HUES6 (cell line): ENCODE results near the gene PNPLA4.
A peak's percentile ranks its signal among the peaks of the same experiment; 100 is the strongest.

Experiments used
- H3K27ac ChIP-seq: 2 replicates; pipeline ENCODE4 v1.7.0; 2013; ENCODE audit warnings: low read depth, mild to moderate bottlenecking, low read length, inconsistent platforms
- H3K27me3 ChIP-seq: 2 replicates; pipeline ENCODE4 v1.6.1; 2013; ENCODE audit warnings: low read length; ENCODE audit not compliant: control insufficient read depth, insufficient read depth
- H3K36me3 ChIP-seq: 2 replicates; pipeline ENCODE4 v1.6.1; 2013; ENCODE audit warnings: low read length; ENCODE audit not compliant: control insufficient read depth, insufficient read depth
- H3K4me1 ChIP-seq: 2 replicates; pipeline ENCODE4 v1.6.1; 2013; ENCODE audit warnings: low read length; ENCODE audit not compliant: control insufficient read depth, insufficient read depth
- H3K4me3 ChIP-seq: 2 replicates; pipeline ENCODE4 v1.5.1; 2013; ENCODE audit warnings: low read depth, low read length
- H3K9ac ChIP-seq: one replicate; pipeline ENCODE4 v1.6.1; 2013; ENCODE audit warnings: mild to moderate bottlenecking, low read length
- H3K9me3 ChIP-seq: 2 replicates; pipeline ENCODE4 v1.6.1; 2013; ENCODE audit warnings: low read depth, low read length; ENCODE audit not compliant: control insufficient read depth, insufficient read depth

Gene PNPLA4

DNA sequence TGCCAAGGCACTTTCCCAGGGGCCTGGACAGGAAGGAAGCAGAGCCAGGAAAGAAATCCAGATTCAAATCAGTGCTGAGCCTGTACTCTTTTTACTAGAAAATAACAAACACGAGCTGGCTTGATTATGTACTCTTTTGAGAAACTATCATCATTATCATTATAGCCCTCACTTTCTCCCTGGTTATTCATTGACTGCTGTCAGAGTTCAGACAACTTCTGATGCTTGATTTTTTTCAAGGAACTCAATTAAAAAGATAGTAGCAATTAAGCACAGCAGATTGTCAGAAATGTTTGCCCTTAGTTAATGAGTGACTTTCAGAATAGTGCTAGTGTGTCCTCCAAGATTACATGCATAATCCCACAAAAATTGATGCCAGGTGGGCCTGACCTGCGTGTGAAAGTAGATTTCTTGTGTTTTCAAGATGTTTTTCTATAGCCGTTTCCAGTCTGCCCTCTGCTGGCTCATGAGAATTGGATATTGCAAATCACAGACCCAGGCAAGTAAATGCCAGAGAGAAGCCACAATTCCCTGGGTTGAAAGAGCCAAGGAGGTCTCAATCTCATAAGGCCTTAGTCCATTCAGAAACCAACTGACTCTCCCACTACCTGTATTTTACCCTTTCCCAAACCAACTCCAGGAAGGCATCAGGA lies 14.3 kb upstream of the PNPLA4 start:
- Histone ChIP-seq H3K4me3 (no peak overlapping the region), H3K9ac (no peak overlapping the region), H3K36me3 (no peaks in the 10 kb centered on the region), H3K27me3 (no peaks in the 10 kb centered on the region), H3K27ac (no peak overlapping the region), H3K9me3 (no peaks in the 10 kb centered on the region), H3K4me1 (peaks cover 5% of the 10 kb centered on the region; the same call in 1 of the 2 replicates)

DNA sequence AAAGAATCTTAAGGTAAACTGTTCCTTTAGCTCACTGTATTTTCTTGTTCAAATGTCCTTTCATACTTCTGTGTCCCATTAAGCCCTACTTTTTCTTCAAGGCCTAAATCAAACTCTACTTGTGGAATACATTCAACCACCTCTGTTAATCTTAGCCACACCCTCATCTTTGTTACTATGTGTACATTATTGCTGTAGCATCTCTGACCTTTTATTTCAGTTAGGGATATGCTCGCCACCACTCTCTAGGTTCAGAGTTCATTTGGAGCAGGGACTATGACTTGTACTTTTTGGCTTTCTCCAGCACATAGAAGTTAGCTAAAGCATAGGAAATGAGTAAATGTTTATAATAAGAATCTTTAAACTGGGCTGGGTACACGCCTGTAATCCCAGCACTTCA lies 6.8 kb upstream of the PNPLA4 start:
- Histone ChIP-seq H3K4me3 (no peak overlapping the region), H3K4me1 (peaks cover 3% of the 10 kb centered on the region; the same call in 1 of the 2 replicates), H3K36me3 (no peaks in the 10 kb centered on the region), H3K27ac (no peak overlapping the region), H3K27me3 (no peaks in the 10 kb centered on the region), H3K9ac (no peak overlapping the region), H3K9me3 (no peaks in the 10 kb centered on the region)

DNA sequence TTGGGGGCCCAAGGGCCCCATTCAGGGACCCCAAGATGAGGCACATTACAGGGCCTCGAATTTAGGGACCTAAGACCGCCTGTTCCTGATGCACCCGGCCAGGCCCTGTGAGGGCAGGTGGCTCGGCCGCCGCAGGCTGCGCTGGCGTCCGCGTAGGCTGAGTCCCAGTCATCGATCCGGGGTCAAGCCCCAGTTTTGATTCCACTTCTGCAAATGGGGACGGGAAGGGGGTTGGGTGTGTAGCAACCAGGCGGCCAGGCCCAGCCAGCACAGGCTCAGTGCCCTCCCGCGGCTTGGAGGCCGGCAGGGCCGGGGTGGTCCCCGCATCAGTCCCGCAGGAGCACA lies 327 bp downstream of the PNPLA4 start:
- Histone ChIP-seq H3K36me3 (peaks cover 19% of the 10 kb centered on the region), H3K27ac (peak overlapping the region; percentile 75), H3K4me3 (peak overlapping the region; percentile 87)

GRCh38 chrX:7926501-7926900 lies 712 bp downstream of the PNPLA4 start:
- H3K9me3 ChIP-seq, result no peaks in the 10 kb centered on the region
- H3K36me3 ChIP-seq, result peaks cover 23% of the 10 kb centered on the region
- peak overlapping the region; percentile 89 for H3K9ac ChIP-seq
- peaks cover 18% of the 10 kb centered on the region; the same call in 1 of the 2 replicates for H3K4me1 ChIP-seq
- no peaks in the 10 kb centered on the region for H3K27me3 ChIP-seq
- peak overlapping the region; percentile 87 for H3K4me3 ChIP-seq
- peak overlapping the region; percentile 75 for H3K27ac ChIP-seq

More for the DNA sequence above, 327 bp downstream of the PNPLA4 start:
- H3K9ac ChIP-seq, result peak overlapping the region; percentile 89
- peaks cover 18% of the 10 kb centered on the region; the same call in 1 of the 2 replicates for H3K4me1 ChIP-seq
- no peaks in the 10 kb centered on the region for H3K9me3 ChIP-seq
- H3K27me3 ChIP-seq, result no peaks in the 10 kb centered on the region

GRCh38 chrX:7925867-7926472 lies 1.2 kb downstream of the PNPLA4 start:
- Histone ChIP-seq H3K36me3 (peaks cover 28% of the 10 kb centered on the region), H3K27me3 (no peaks in the 10 kb centered on the region), H3K4me3 (peak overlapping the region; percentile 87; the same call in 1 of the 2 replicates), H3K4me1 (peaks cover 18% of the 10 kb centered on the region; the same call in 1 of the 2 replicates), H3K27ac (no peak overlapping the region), H3K9me3 (no peaks in the 10 kb centered on the region), H3K9ac (peak overlapping the region; percentile 89)

DNA sequence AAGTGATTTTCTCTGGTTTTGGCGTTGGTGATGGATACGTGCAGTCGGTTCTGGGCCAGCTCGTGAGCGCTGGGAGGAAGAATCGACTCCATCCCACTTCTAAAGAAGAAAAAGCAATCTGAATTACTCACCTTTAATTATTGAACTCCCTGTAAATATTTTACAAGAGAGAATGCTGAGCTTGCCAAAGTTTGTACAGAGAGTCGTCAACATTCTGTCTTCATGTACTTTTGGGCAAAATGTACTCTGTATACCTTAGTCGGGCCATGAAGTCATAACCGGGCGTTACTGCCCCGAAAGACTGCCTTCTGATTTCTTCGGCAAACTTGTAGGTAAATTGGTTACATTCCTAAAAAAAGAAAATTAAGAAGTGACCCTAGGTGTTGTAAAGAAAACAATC lies 5.5 kb downstream of the PNPLA4 start:
- no peaks in the 10 kb centered on the region for H3K27me3 ChIP-seq
- no peak overlapping the region for H3K27ac ChIP-seq
- H3K4me3 ChIP-seq, result no peak overlapping the region
- H3K36me3 ChIP-seq, result peaks cover 49% of the 10 kb centered on the region
- peaks cover 7% of the 10 kb centered on the region; the same call in 1 of the 2 replicates for H3K4me1 ChIP-seq
- no peaks in the 10 kb centered on the region for H3K9me3 ChIP-seq
- H3K9ac ChIP-seq, result no peak overlapping the region

DNA sequence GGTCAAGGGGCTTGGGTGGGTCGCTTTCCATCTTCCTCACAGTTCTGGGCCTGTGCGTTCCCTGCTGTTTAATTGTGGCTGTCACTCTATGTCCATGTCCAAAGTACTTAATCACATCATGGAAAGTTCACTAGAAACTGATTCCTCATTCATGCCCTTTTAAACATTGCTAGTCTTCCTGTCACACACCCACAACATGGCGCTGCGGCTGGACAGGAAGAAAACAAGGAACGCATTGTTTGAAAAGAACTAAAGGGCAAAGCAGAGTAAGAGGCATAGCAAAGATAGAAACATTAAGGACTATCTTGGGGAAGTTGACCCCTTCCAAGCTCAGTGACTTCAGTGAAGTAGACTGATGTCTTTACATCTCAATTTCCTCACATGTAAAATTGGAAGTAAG lies 18.4 kb downstream of the PNPLA4 start:
- Histone ChIP-seq H3K27ac (no peak overlapping the region), H3K9ac (no peak overlapping the region), H3K4me3 (no peak overlapping the region), H3K27me3 (no peaks in the 10 kb centered on the region), H3K9me3 (no peaks in the 10 kb centered on the region), H3K4me1 (no peaks in the 10 kb centered on the region), H3K36me3 (peaks cover 11% of the 10 kb centered on the region)

GRCh38 chrX:7904562-7904961 lies 22.7 kb downstream of the PNPLA4 start:
- no peaks in the 10 kb centered on the region for H3K9me3 ChIP-seq
- H3K4me3 ChIP-seq, result no peak overlapping the region
- no peaks in the 10 kb centered on the region for H3K27me3 ChIP-seq
- H3K36me3 ChIP-seq, result peaks cover 31% of the 10 kb centered on the region
- no peak overlapping the region for H3K27ac ChIP-seq
- no peaks in the 10 kb centered on the region for H3K4me1 ChIP-seq
- H3K9ac ChIP-seq, result no peak overlapping the region

GRCh38 chrX:7891928-7892327 lies 35.3 kb downstream of the PNPLA4 start:
- H3K9me3 ChIP-seq, result no peaks in the 10 kb centered on the region
- H3K4me3 ChIP-seq, result no peak overlapping the region
- no peaks in the 10 kb centered on the region for H3K36me3 ChIP-seq
- no peak overlapping the region for H3K27ac ChIP-seq
- no peak overlapping the region for H3K9ac ChIP-seq
- no peaks in the 10 kb centered on the region for H3K27me3 ChIP-seq
- H3K4me1 ChIP-seq, result no peaks in the 10 kb centered on the region

- Histone ChIP-seq H3K27me3 (peaks cover 4% of the 10 kb centered on the region; the same call in 1 of the 2 replicates), H3K36me3 (no peaks in the 10 kb centered on the region), H3K4me1 (no peaks in the 10 kb centered on the region), H3K27ac (no peak overlapping the region), H3K4me3 (no peak overlapping the region), H3K9ac (no peak overlapping the region), H3K9me3 (no peaks in the 10 kb centered on the region)
Measured at GRCh38 chrX:7889680-7890079, 37.5 kb downstream of the PNPLA4 start.

- Histone ChIP-seq H3K27me3 (peaks cover 4% of the 10 kb centered on the region; the same call in 1 of the 2 replicates), H3K36me3 (no peaks in the 10 kb centered on the region), H3K9me3 (no peaks in the 10 kb centered on the region), H3K27ac (no peak overlapping the region), H3K9ac (no peak overlapping the region), H3K4me3 (no peak overlapping the region), H3K4me1 (no peaks in the 10 kb centered on the region)
Measured at GRCh38 chrX:7889135-7889534, 38.1 kb downstream of the PNPLA4 start.
